NCI-H128 (cell line): ENCODE data around the gene RIBC1.
"Not testable (repeated sequence)": the region's sequence is repeated elsewhere in the genome, so short reads cannot be mapped to it uniquely, and the experiment has no call there.

Source experiments
- DNase-seq: peaks from one replicate; lab custom pipeline; 2025; ENCODE audit not compliant: unreplicated experiment; lab: John Stamatoyannopoulos, UW

RIBC1 gene

DNA sequence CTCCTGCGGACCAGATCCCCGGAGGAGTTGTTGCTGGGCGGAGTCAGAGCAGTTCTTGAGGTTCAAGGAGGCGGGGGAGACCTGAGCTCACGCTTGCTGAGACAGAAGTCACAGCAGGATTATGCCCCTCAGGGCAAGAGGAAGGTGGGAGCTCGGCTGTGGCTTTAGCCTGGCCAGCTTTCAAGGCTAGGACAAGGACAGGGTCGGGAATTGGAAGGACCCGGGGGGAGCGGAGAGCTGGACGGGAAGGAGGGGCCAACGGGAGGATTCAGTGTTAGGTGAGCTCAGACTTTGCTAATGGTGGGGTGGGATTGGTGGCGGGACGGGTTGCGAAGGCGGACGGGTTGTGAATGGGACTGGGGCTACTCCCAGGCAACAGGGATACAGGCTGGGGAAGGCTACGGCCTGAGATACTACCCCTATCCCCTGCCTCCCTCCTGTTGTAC, at the start of gene RIBC1:
Gene RIBC1 (plus strand): TSS at position 13 of the 446 bp plus-strand sequence. CDS start 3,404 bp downstream, outside the sequence.
- DNase-seq, result no peak

- no peak for DNase-seq
Observed at GRCh38 chrX:53373307-53373706, 49.4 kb upstream of the RIBC1 start.

DNA sequence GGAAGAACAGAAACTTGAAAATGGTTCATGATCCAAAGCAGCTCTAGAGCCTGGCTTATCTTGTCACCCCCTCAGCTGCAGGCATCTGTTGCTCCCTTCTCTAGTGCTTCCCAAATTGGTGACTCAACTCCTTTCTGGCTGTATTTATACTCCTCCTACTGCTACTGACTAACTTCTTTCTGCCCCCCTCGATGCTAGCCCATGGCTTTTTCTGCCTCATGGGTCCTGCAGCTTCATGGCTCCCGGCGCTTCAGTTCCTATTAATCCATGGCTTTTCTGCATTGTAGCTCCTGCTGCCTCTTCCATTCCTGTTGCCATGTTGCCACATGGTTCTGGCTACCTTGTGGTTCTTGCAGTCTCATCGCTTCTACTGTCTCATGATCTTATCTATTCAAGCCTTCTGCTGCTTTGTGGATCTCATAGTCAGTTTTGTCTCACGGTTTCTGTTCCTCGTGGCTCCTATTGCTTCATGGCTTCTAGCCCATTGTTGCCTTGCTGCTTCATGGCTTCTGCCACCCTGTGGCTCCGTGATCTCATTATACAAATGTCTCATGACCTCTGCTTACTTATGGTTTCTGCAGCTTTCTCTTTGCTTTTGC, 48.4 kb upstream of the RIBC1 start:
- DNase-seq, result no peak

DNA sequence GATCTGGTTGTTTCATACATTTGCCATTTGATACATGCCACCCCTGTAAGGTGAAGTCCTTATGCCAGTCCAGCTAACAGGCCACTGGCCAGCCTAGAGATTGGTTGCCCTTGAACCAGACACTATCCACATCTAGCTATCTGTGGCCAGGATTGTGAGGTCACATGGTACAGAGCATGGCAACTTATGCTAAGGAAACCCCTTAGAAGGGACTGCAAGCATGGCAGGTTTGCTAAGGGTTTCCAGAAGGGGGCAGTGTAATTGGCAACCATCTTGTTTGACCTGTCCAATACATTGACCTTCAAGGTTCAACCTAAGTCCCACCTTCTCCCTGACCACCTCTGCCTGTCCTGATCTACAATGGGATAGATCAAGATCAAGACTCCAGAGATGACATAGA, 47.8 kb upstream of the RIBC1 start:
- no peak for DNase-seq

- no peak for DNase-seq
Observed at GRCh38 chrX:53376888-53377287, 45.8 kb upstream of the RIBC1 start.

DNA sequence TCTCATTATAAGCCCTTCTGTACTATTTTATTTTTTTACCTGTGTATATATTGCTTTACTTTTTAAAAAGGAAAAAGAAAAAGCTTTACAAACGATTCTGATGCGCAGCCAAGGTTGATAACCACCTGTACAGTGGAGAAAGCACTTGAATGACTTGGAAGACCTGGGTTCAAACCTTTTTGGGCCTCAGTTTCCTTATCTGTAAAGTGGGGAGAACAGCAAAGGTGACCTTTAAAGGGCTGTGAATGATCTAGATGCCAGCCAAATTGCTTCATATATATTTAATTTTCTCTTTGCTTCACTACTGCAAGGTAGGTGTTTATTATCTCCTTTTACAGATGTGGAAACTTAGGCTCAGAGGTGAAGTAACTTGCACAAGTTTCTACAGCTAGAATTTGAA, 45.2 kb upstream of the RIBC1 start:
- DNase-seq, result no peak

DNA sequence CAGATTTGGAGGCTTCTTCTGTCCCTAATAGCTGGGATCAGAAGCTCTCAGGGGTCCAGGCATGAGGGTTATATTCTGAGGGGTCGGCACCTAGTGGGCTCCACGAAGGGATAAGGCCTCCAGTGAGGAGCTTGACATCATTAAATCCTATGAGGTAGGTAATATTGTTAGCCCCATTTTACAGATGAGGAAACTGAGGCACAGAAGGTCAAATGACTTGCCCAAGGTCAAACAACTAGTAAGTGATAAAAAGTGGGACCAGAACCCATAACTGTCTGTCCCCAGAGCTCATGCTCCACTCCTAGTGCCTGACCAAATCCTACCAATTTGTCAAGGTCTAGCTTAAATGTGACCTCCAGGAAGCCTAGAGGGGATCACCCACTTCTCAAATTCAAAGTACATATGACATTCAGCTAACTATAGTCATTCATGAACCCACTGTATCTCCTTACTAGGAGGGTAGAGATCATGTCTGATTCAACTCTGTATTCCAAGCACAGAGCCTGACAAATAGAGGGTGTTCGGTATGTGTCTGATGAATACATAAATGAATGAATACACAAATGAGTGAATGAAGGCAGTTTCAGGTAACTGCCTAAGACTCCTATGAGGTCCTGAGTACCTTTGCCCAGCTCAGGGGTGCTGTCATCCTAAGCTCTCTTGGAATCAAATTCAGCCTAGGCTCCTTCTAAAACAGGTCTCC, 43.5 kb upstream of the RIBC1 start:
- no peak for DNase-seq

GRCh38 chrX:53379747-53380146, 42.9 kb upstream of the RIBC1 start:
- DNase-seq, result no peak

GRCh38 chrX:53383376-53384076, 39.1 kb upstream of the RIBC1 start:
- no peak for DNase-seq

GRCh38 chrX:53395605-53396298, 26.9 kb upstream of the RIBC1 start:
- no peak for DNase-seq

- DNase-seq, result no peak
Observed at GRCh38 chrX:53398216-53398615, 24.5 kb upstream of the RIBC1 start.

GRCh38 chrX:53403535-53403934, 19.1 kb upstream of the RIBC1 start:
- no peak for DNase-seq

- no peak for DNase-seq
Observed at GRCh38 chrX:53412446-53412845, 10.2 kb upstream of the RIBC1 start.

DNA sequence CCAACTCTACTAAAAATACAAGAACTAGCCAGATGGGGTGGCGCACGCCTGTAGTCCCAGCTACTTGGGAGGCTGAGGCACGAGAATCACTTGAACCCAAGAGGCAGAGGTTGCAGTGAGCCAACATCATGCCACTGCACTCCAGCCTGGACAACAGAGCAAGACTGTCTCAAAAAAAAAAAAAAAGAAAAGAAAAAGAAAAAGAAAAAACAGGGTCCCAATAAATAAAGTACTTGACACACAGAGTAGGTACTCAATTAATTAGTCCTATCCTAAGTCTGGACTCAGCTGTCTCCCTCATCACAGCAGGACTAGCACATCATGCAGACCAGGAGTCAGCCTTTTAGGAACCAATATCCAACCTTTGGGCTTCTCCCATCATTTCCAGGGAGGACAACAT, 2.3 kb upstream of the RIBC1 start:
- not testable (repeated sequence) for DNase-seq

- DNase-seq, result no peak
Observed at GRCh38 chrX:53421125-53421524, 1.5 kb upstream of the RIBC1 start.

DNA sequence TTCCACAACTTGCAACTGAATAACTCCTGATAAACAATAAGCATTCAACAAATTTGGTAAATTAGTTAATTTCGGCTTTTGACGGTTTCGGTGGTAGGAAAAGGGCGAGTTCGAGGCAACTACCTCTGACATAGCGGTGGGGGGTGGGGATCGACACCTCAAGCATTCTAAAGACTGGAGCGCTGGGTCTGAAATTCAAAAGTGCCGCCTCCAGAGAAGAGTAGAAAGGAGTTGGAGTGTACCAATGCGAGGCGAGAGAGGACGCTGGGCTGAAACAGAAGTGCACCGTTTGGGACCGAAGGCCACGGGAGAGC, 944 bp upstream of the RIBC1 start:
- DNase-seq, result peak; percentile 35

DNA sequence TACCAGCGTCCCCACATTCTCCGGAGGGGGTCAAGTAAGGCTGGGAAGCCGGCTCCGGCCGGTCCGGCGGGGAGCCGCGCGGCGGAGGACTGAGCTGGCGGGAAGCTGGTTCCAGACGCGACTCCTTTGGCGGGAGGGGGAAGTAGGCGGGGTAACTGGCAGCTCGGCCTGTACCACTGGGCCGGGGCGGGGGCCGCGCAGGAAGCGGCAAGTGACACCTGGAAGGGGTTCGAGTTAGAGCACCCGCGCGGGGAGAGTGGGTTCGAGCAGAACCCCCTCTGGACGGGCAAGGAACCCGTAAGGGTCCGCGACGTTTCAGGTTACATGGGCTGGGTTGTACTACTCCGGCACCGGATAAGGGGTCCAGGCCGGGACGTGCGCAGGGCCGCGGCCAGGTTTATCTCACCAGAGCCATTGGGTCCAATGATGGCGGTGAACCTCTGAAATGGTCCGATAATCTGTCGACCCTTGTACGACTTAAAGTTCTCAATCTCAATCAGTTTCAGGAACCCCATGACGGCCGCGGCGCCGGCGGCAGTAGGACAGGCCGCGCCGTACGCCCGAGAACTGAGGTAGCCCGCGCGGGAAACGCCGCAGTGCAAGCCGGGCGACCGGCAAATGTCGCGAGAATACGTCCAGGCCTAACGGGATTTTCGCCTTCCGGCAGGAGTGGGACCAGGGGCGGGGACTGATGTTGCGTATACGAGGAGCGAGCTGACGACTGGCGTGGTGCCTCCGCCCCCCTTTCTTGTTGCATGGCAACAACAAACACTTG, 400 bp upstream of the RIBC1 start, which contains the start of gene SMC1A:
Gene SMC1A (minus strand): TSS at position 569 of the 775 bp plus-strand sequence. CDS start 54 bp downstream, at position 515.
- peak; percentile 93 for DNase-seq

- no peak for DNase-seq
Observed at GRCh38 chrX:53429755-53430154, 7.1 kb downstream of the RIBC1 start.

GRCh38 chrX:53430231-53430630, 7.6 kb downstream of the RIBC1 start:
- no peak for DNase-seq

GRCh38 chrX:53433651-53434639, 11.3 kb downstream of the RIBC1 start, which contains the start of gene HSD17B10:
HSD17B10 (minus strand) TSS chrX:53434370; CDS start chrX:53434345, 25 bp downstream.
- peak; percentile 69 for DNase-seq
